K562 (cell line): ENCODE data around the gene ATRN. TPM values are rescaled to one million over a fixed set of nuclear protein-coding genes. Genes with fewer than 3 reads are reported as not detected.

ENCODE experiments used
- ATAC-seq: fragments of 200-7000 bp; cut with Tn5 transposase; 3 replicates; pipeline ENCODE4 v1.9.1; 2020; ENCODE audit warnings: moderate library complexity
- BruUV-seq: library from RNA; stranded (reverse); fragments of 400-500 nt; replicated peaks from 2 replicates; lab custom pipeline; 2021; lab: Mats Ljungman, UMichigan
- CTCF ChIA-PET: fragments of 300-600 bp; formaldehyde crosslinking; extraction: SDS; loops from one replicate; lab custom pipeline; 2021; ENCODE audit warnings: low intra/inter-chr PET ratio; lab: Yijun Ruan, JAX
- POLR2A ChIA-PET: fragments of 300-600, 350-650 bp; sonication (Branson Sonifier 250); formaldehyde crosslinking; extraction: SDS; loops from one replicate; lab custom pipeline; 2021; ENCODE audit warnings: antibody characterized with exemption, inconsistent platforms; lab: Yijun Ruan, JAX
- DNase-seq, 4 experiments: peaks; one replicate each; pipeline versions ENCODE4 v3.0.0 to v3.0.0-alpha.2; 2011 to 2018; ENCODE audit warnings: low spot score in 3 of 4, mixed read lengths in 3 of 4; ENCODE audit errors: extremely low read depth in 1 of 4
- FAIRE-seq: peaks from 2 replicates; lab custom pipeline; 2011; peaks lifted over from hg19 to GRCh38; lab: Jason Lieb, UNC
- H2AFZ ChIP-seq: 2 replicates; pipeline ENCODE4 v1.6.0; 2011; ENCODE audit warnings: low read depth, low read length, control low read depth, inconsistent platforms
- H3K27ac ChIP-seq: fragments of 200-600 bp; 3 replicates; pipeline ENCODE4 v1.8.0; 2011; ENCODE audit warnings: low read depth, mild to moderate bottlenecking, control low read depth, inconsistent platforms, low read length, moderate library complexity, mixed read lengths; ENCODE audit errors: extremely low read depth
- H3K27me3 ChIP-seq, 2 experiments: fragments of 300-600 bp in 1 of 2; 2 replicates in 1 of 2; 3 replicates in 1 of 2; pipeline versions ENCODE4 v1.6.0 to v1.8.0; 2011; ENCODE audit warnings: inconsistent platforms in 2 of 2, low read length in 2 of 2, mild to moderate bottlenecking in 1 of 2, mixed read lengths in 1 of 2, moderate library complexity in 1 of 2; ENCODE audit not compliant: control insufficient read depth in 2 of 2, insufficient read depth in 2 of 2
- H3K36me3 ChIP-seq: fragments of 300-600 bp; 3 replicates; pipeline ENCODE4 v1.8.0; 2011; ENCODE audit warnings: mild to moderate bottlenecking, low read length, inconsistent platforms; ENCODE audit not compliant: control insufficient read depth, insufficient read depth
- H3K4me1 ChIP-seq, 2 experiments: fragments of 200-600 bp in 1 of 2; replicated peaks in 1 of 2; 2 replicates in 1 of 2; 3 replicates in 1 of 2; pipeline versions ENCODE4 v1.5.1 to v1.8.0; 2011; ENCODE audit warnings: inconsistent platforms in 2 of 2, low read length in 2 of 2, mild to moderate bottlenecking in 1 of 2, mixed read lengths in 1 of 2, moderate library complexity in 1 of 2; ENCODE audit not compliant: control insufficient read depth in 2 of 2, insufficient read depth in 2 of 2
- H3K4me2 ChIP-seq: 2 replicates; pipeline ENCODE4 v1.6.1; 2011; ENCODE audit warnings: low read length, control low read depth, inconsistent platforms, mixed read lengths; ENCODE audit not compliant: insufficient read depth
- H3K4me3 ChIP-seq: fragments of 200-600 bp; sonication (generic), shearing (Covaris generic); 2 replicates; pipeline ENCODE4 v1.5.1; 2016; ENCODE audit warnings: control low read depth, inconsistent platforms
- H3K79me2 ChIP-seq: fragments of 200-600 bp; 3 replicates; pipeline ENCODE4 v1.8.0; 2011; ENCODE audit warnings: low read length, inconsistent platforms; ENCODE audit not compliant: control insufficient read depth, insufficient read depth
- H3K9ac ChIP-seq, 2 experiments: 2 replicates each; pipeline versions ENCODE4 v1.6.0 to v1.6.1; 2011; ENCODE audit warnings: low read depth in 2 of 2, low read length in 2 of 2, control low read depth in 1 of 2, inconsistent platforms in 1 of 2, mild to moderate bottlenecking in 1 of 2, mixed read lengths in 1 of 2; ENCODE audit not compliant: insufficient read depth in 1 of 2
- H3K9me1 ChIP-seq: one replicate; pipeline ENCODE4 v1.6.0; 2011; ENCODE audit warnings: inconsistent platforms, mild to moderate bottlenecking, low read length, moderate library complexity; ENCODE audit not compliant: control insufficient read depth, insufficient read depth
- H3K9me3 ChIP-seq: replicated peaks from 2 replicates; pipeline ENCODE4 v1.5.1; 2011; ENCODE audit warnings: low read depth, low read length, inconsistent platforms; ENCODE audit not compliant: control insufficient read depth, insufficient read depth
- H4K20me1 ChIP-seq: replicated peaks from 2 replicates; pipeline ENCODE4 v1.6.1; 2011; ENCODE audit warnings: low read length, inconsistent platforms, mixed read lengths; ENCODE audit not compliant: control insufficient read depth, insufficient read depth
- CCAR2 ChIP-seq: fragments of 200-400 bp; formaldehyde crosslinking; IDR thresholded peaks from 2 replicates; pipeline ENCODE4 v1.6.1; 2017; ENCODE audit warnings: mild to moderate bottlenecking, low read depth, low read length
- CREBBP ChIP-seq: IDR thresholded peaks from one replicate; pipeline ENCODE4 v1.6.1; 2012; ENCODE audit warnings: low read depth, mild to moderate bottlenecking, control low read depth, inconsistent platforms, low read length
- CREM ChIP-seq: IDR thresholded peaks from 2 replicates; pipeline ENCODE4 v1.6.1; 2014; ENCODE audit warnings: antibody characterized with exemption, low read depth
- HMG20B ChIP-seq: fragments of 250-450 bp; sonication (Bioruptor Pico); IDR thresholded peaks from 2 replicates; pipeline ENCODE4 v1.5.0; 2021; ENCODE audit warnings: mild to moderate bottlenecking
- MEIS2 ChIP-seq: fragments of 450-650 bp; IDR thresholded peaks from 2 replicates; pipeline ENCODE4 v1.6.1; 2014; ENCODE audit warnings: mild to moderate bottlenecking; ENCODE audit not compliant: partially characterized antibody
- TCFL5 ChIP-seq: fragments of 250-450 bp; sonication (Bioruptor Pico); conservative IDR thresholded peaks from 2 replicates; pipeline ENCODE4 v1.6.1; 2021; ENCODE audit warnings: mild to moderate bottlenecking, moderate library complexity, matching md5 sums
- YY1 ChIP-seq, 3 experiments: IDR thresholded peaks; 2 replicates each; pipeline ENCODE4 v1.6.1; 2011; ENCODE audit warnings: low read length in 2 of 3, mild to moderate bottlenecking in 2 of 3, moderate library complexity in 2 of 3, borderline replicate concordance in 1 of 3, control low read depth in 1 of 3, low read depth in 1 of 3; ENCODE audit not compliant: insufficient read depth in 3 of 3, insufficient replicate concordance in 2 of 3, control insufficient read depth in 1 of 3, insufficient read length in 1 of 3; ENCODE audit errors: extremely low read depth in 1 of 3
- ZNF224 ChIP-seq: sonication (generic); formaldehyde crosslinking; IDR thresholded peaks from 2 replicates; pipeline ENCODE4 v1.8.0; 2022; ENCODE audit warnings: mild to moderate bottlenecking, missing genetic modification reagents
- WGBS: fragments of 100-300 bp; shearing (Covaris generic); methylation state at CpG from one replicate; pipeline ENCODE4 v1.1.6; 2016; ENCODE audit warnings: low coverage, mixed read lengths; ENCODE audit not compliant: insufficient coverage; ENCODE audit errors: missing lambda C conversion rate; 5-methylcytosine and 5-hydroxymethylcytosine counted together
- in situ Hi-C: fragments of 300-500 bp; cut with MboI; formaldehyde crosslinking; loops from 4 replicates; pipeline ENCODE4 v1.15.0; 2018; ENCODE audit warnings: inconsistent platforms, mixed read lengths
- intact Hi-C: fragments of 100-400 bp; cut with micrococcal nuclease; formaldehyde crosslinking; loops from 2 replicates; pipeline ENCODE4 v1.14.2; 2022
- polyA plus RNA-seq, 8 experiments: library from polyadenylated mRNA; depleted of rRNA in 4 of 8; stranded (reverse) in 5 of 8; unstranded in 3 of 8; fragments of >200 nt; fragmentation: Nextera tagmentation in 2 of 8; fragmentation: Illumina TruSeq in 1 of 8; extraction: Ambion mirVana in 2 of 8; extraction: Trizol in 1 of 8; gene quantifications; 2 replicates each; pipeline versions ENCODE4 v1.2.1 to v1.2.3, GENCODE V29; 2011 to 2014; ENCODE audit warnings: inconsistent platforms in 1 of 8, missing spikeins in 1 of 8
- total RNA-seq, 7 experiments: library from RNA; depleted of rRNA in 6 of 7; stranded (reverse); fragments of >200 nt in 6 of 7; fragmentation: Illumina TruSeq in 2 of 7; extraction: Trizol in 2 of 7; gene quantifications; 2 replicates each; pipeline versions ENCODE4 v1.2.1 to v1.2.3, GENCODE V29; 2011 to 2021; ENCODE audit warnings: low replicate concordance in 1 of 7
- TF ChIP-seq, protein P1 (sequence below): fragments of 250-450 bp; sonication (Bioruptor Pico); IDR thresholded peaks from 2 replicates; pipeline ENCODE4 v1.4.0; 2020
- TF ChIP-seq, protein P2 (sequence below): fragments of 250-450 bp; sonication (Bioruptor Pico); IDR thresholded peaks from 2 replicates; pipeline ENCODE4 v1.8.0; 2022; ENCODE audit warnings: moderate library complexity, mild to moderate bottlenecking, inconsistent platforms

The ATRN gene
- total and polyA plus RNA-seq, 9 of the 15 experiments (the other 6 are each of a cell fraction or from before 2014, with no cell fraction given) = 0.69 to 16.5 (median 7.6) TPM

DNA sequence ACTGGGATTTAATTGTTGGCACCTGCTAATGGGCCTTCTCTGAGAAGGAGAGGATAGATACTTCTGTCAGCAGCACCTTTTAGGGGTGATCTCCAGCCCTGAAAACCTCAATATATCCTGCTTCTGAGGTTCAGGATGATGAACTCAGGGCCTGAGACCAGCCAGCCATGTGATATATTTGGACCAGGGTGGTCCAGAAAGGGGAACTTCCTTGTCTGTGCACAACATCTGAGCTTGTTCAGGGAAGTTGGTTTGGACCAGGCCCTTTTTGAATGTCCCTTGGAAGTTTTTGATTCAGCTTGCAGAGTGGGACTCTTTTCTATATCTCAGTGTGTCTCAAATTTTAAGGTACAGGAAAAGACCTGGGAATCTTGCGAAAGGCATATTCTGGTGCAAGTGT is 106.5 kb downstream of the ATRN start:
- H3K9ac ChIP-seq = no peak overlapping the region
- no peaks in the 10 kb centered on the region for H3K9me3 ChIP-seq
- no peaks in the 10 kb centered on the region for H3K79me2 ChIP-seq
- DNase-seq = no peak
- no peak overlapping the region for H3K4me3 ChIP-seq
- ATAC-seq = no peak
- WGBS = 100% methylated on average over 1 of the region's 1 CpG
- no peak overlapping the region for H3K4me2 ChIP-seq
- intact Hi-C loops = no loop called here
- POLR2A ChIA-PET = interaction anchor here (0.6 kb wide), 1 partner anchor 123 kb away, joined by 3 read pairs; no protein-coding TSS in a partner anchor
- no peaks in the 10 kb centered on the region for H3K9me1 ChIP-seq
- no peaks in the 10 kb centered on the region for H3K4me1 ChIP-seq
- CTCF ChIA-PET = no interaction called here
- peaks cover 13% of the 10 kb centered on the region; the same call in 2 of the 3 replicates for H3K36me3 ChIP-seq
- H4K20me1 ChIP-seq = no peaks in the 10 kb centered on the region
- TF ChIP-seq, protein P1, sequence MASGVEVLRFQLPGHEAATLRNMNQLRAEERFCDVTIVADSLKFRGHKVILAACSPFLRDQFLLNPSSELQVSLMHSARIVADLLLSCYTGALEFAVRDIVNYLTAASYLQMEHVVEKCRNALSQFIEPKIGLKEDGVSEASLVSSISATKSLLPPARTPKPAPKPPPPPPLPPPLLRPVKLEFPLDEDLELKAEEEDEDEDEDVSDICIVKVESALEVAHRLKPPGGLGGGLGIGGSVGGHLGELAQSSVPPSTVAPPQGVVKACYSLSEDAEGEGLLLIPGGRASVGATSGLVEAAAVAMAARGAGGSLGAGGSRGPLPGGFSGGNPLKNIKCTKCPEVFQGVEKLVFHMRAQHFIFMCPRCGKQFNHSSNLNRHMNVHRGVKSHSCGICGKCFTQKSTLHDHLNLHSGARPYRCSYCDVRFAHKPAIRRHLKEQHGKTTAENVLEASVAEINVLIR (CRISPR knock-in tag) = no peak
- no peak for TF ChIP-seq ZNF224 (CRISPR knock-in tag)
- TF ChIP-seq MEIS2 = no peak
- TF ChIP-seq CREBBP = no peak
- no peak for TF ChIP-seq CCAR2
- no peak for TF ChIP-seq YY1 (IDR thresholded peaks at IDR 0.05; ENCODE audit: borderline replicate concordance in 1 of 3, control insufficient read depth in 1 of 3, extremely low read depth in 1 of 3, insufficient read depth in 3 of 3, insufficient read length in 1 of 3, insufficient replicate concordance in 2 of 3, low read depth in 1 of 3, low read length in 2 of 3)
- no peak for TF ChIP-seq HMG20B (CRISPR knock-in tag)
- TF ChIP-seq CREM = no peak
- TF ChIP-seq, protein P2, sequence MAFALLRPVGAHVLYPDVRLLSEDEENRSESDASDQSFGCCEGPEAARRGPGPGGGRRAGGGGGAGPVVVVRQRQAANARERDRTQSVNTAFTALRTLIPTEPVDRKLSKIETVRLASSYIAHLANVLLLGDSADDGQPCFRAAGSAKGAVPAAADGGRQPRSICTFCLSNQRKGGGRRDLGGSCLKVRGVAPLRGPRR (CRISPR knock-in tag) = no peak
- no peak for TF ChIP-seq TCFL5 (CRISPR knock-in tag)
- H2AFZ ChIP-seq = no peak overlapping the region
- no peak for FAIRE-seq
- no TSS peak for BruUV-seq
- H3K27me3 ChIP-seq = no peaks in the 10 kb centered on the region
- H3K27ac ChIP-seq = no peak overlapping the region
- in situ Hi-C loops = no loop called here
